Ramos (cell line): ENCODE measurements around the gene ATP1A2.

Experiments used
- in situ Hi-C: fragments of 300-500 bp; cut with MboI; formaldehyde crosslinking; loops from one replicate; pipeline ENCODE4 v1.14.3; 2022; ENCODE audit warnings: low sequenced_read_pairs; ENCODE audit not compliant: unreplicated experiment

Gene ATP1A2

DNA sequence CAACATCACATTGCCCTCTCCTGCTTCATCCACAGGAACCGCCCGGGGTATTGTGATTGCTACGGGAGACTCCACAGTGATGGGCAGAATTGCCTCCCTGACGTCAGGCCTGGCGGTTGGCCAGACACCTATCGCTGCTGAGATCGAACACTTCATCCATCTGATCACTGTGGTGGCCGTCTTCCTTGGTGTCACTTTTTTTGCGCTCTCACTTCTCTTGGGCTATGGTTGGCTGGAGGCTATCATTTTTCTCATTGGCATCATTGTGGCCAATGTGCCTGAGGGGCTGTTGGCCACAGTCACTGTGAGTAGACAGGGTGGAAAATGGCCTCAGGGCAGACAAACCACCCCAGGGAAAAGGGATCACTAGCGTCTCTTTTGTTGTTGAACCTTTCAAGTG, 48.6 kb downstream of the ATP1A2 start:
- in situ Hi-C loops = no loop called here

DNA sequence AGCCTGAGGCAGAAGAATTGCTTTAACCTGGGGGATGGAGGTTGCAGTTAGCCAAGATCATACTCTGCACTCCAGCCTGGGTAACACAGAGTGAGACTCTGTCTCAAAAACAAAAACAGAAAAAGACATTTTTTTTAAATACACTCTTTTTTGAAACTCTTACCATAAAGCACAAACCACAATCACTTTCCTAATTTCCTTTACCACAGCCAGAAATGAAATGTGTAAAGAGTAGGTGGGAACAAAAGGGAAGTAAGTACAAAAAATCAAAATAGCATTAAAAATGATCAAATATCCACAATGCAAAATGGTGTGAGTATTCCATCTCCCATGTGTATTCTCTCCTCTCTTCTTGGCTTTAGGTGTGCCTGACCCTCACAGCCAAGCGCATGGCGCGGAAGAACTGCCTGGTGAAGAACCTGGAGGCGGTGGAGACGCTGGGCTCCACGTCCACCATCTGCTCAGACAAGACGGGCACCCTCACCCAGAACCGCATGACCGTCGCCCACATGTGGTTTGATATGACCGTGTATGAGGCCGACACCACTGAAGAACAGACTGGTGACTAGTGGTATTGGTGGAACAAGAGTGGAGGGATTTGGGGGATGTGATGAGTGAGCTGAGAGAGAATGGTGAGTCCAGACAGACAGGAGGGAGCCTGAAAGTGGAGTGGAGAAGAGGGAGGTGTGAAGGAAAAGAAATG, 50.8 kb downstream of the ATP1A2 start:
- in situ Hi-C loops = no loop called here

GRCh38 chr1:160167056-160167455, 51.5 kb downstream of the ATP1A2 start:
- in situ Hi-C loops = no loop called here

GRCh38 chr1:160167580-160167979, 52.0 kb downstream of the ATP1A2 start:
- in situ Hi-C loops = no loop called here

DNA sequence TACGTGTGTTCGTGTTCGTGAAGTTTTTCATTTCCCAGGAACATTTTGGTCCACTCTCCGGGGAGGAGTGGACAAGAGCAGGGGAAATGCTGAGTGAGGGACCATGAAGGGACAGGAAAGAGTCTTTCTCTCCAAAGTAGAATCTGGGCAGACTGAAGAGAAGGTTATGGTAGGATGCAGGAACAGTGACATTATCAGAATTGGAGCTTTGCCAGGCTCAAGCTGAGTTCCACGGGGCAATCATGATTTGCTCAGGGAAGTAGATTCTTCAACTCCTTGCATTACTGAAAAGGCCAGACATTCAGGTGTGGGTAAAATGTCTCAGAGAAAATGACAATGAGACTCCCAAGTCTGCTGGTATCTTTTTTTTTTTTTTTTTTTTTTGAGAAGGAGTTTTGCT, 52.5 kb downstream of the ATP1A2 start:
- in situ Hi-C loops = no loop called here

- in situ Hi-C loops = no loop called here
Observed at GRCh38 chr1:160168609-160169369, 53.2 kb downstream of the ATP1A2 start.

DNA sequence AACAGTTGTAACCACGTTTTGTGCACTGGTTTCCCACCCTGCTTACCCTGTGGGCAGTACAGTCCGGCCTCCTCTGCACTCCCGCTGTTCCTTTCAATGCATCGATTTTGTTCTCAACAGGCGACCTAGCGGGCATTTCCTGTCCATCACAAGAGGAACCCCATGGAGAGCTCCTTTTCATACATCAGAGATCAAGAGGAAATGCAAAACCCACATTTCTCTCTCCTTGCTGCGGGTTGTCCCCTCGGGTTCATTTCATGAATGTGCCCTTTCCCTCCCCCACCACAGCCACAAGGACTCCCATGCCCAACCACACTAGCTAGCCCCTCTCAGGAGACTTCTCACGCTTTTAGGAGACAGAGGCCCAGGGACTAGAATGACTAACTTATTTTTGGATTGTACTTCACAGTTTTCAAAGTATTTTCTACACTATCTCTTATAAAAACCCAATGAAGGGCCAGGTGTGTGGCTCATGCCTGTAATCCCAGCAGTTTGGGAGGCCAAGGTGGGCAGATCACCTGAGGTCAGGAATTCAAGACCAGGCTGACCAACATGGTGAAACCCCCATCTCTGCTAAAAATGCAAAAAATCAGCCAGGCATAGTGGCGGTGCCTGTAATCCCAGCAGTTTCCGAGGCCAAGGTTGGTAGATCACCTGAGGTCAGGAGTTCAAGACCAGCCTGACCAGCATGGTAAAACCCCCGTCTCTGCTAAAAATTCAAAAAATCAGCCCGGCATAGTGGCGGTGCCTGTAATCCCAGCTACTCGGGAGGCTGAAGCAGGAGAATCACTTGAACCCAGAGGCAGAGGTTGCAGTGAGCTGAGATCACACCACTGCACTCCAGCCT, 54.2 kb downstream of the ATP1A2 start:
- in situ Hi-C loops = no loop called here

DNA sequence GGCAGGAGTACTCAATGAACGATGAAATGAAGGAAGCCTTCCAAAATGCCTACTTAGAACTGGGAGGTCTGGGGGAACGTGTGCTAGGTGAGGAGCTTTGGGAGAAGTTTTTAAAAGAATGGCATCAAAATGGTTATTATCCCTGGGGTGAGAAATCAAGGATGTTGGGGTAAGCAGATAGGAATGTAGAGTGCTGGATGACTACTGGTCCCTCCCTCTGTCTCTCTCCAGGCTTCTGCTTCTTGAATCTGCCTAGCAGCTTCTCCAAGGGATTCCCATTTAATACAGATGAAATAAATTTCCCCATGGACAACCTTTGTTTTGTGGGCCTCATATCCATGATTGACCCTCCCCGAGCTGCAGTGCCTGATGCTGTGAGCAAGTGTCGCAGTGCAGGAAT, 55.8 kb downstream of the ATP1A2 start:
- in situ Hi-C loops = no loop called here

- in situ Hi-C loops = no loop called here
Observed at GRCh38 chr1:160171980-160172379, 56.4 kb downstream of the ATP1A2 start.

DNA sequence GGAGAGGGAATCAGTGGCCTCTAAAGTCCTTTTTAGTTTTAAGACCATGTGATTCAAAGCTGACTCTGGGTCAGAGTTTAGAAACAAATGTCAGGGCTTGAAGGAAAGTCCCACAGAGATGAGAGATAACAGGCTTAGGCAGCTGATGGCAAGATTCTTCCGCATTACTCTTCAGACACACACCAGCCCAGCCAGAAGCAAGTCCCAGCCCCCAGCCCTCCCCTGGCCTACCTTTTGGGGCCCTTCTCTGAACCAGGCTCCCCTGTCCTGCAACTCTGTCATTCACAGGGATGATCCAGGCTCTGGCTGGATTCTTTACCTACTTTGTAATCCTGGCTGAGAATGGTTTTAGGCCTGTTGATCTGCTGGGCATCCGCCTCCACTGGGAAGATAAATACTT, 61.7 kb downstream of the ATP1A2 start:
- in situ Hi-C loops = no loop called here

DNA sequence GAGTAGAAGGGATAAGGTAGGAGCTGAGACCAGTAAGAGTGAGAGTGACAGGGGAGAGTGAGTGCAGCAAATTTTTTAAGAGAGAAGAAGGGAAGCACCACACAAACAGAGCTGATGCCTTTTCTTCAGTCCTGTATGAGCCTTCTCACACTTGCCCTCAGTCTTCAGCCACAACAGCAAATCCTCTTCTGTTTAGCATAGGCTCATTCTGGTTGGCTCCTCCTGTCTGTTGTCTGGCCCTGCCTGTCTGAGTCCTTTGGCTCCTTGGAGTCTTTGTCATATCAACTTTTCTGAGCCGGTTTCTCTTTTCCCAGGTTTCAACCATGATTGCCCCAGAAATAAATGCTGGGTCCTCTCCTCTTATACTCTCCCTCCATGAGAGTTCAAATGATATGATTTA, 62.1 kb downstream of the ATP1A2 start:
- in situ Hi-C loops = no loop called here

GRCh38 chr1:160178731-160179130, 63.2 kb downstream of the ATP1A2 start:
- in situ Hi-C loops = no loop called here

DNA sequence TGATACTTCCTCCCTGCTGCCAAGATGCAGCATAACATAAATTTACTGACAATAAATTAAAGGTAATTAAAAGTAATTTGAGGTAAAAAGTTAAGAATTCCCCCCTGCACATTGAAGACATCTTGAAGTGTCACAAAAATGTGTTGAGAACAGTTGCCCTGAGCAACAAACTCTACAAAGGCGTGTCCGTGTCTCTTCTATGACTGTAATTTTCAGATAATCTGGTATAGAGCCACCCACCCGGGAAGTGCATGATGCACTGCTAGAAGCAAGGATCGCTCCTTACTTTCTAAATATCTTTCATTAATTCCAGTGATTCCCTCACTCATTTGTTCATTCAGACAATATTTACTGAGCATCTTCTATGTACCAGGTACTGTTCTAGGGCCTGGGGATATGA, 63.8 kb downstream of the ATP1A2 start:
- in situ Hi-C loops = no loop called here

DNA sequence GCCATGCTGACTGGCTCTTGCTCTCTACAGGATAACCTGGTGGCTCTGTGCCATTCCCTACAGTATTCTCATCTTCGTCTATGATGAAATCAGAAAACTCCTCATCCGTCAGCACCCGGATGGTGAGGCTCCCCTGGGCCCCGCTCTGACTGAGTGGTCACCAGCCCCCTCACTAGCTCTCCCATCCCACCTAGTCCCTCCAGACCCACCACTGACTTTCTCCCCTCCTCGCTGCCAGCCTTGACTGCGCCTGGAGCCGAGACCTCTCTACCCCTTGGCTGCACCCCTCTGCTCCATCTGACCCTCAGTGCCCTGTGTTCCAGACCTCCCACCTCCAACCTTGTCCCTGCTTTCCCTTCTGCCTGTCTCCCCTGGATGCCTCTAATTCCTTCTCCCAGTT, 70.7 kb downstream of the ATP1A2 start:
- in situ Hi-C loops = no loop called here

DNA sequence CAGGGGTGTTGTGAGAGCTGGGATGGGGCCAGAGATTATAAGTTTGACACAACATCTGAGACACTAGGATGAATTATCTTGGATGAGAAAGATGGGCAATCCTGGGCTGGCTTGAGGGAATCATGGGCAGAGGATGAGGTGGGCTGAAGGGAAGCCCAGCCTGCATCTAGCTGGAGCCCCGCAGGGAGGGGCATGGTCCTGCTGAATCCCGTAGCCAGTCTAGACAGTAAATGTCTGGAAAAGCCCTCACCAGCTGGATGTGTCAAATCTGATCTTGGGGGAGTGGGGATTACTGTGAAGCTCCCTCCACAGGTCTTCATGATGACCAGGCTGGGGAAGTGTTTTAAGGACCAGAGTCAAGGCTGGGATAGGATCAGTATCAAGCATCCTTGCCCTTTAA, 71.2 kb downstream of the ATP1A2 start:
- in situ Hi-C loops = no loop called here

DNA sequence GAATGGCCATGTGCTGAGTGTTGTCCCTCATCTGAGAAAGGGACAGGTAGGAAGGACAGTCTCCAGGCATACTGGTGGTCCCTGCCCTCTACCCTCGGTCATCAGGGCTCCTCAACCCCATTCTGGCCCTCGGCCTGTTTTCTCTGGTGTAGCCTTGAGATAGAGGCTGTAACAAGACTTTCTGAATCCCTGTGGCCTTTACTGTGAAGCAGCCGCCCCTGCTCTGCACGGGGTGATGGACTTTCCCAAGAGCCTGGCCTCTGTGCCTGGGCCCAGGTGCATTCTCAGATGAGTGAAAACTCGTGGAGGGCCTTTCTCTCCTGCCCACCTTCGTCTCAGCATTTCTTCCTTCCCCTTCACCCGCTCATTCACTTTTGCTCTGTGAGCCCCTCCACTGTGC, 71.8 kb downstream of the ATP1A2 start:
- in situ Hi-C loops = no loop called here

GRCh38 chr1:160188341-160188740, 72.8 kb downstream of the ATP1A2 start:
- in situ Hi-C loops = no loop called here

DNA sequence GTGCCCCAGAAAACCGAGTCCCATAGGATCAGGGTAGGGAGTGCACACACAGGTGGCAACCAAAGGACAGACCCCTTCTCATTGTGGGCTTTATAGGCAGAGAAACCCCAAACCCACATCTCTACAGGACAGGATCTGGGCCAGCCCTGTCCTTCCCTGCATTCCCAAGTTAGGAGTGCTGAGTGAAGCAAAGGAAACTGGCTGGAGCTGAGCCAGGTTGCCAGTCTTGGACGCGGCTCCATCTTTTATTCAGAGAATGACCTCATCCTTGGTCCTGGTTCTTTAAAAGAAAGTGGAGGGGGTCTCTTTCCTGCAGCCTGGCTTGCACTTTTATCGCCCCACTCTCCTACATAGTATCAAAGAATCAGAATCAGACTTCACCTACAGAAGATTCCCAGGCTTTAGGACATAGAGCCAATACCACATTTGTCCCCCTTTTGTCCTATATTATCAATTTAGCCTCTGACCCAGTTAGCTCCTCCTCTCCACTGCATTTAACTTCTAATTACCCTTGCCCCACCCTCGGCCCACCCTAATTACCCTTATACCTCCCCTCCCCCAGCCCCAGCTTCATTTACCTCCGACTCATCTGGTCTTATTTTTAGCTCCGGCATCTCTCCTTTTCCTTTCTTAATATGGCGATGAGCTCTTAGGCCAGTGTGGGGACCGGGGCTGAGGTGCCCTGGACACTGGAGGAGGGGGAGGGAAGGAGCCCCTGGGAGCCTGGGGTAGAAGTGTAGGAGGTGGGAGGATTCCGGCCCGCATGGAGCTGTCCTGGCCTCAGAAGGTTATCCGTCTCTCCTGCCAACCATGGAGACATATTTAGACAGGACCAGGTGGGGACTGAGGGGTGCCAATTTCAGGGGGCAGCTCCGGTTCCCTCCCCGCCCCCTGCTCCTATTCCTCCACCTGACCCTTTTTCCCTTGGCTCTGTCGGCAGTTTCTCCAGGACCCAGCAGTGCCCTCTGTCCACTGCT, 74.4 kb downstream of the ATP1A2 start, which contains the start of gene CASQ1:
TSS of gene CASQ1 (plus strand) at position 927 of the 977 bp plus-strand sequence. CDS start 177 bp downstream, outside the sequence.
- in situ Hi-C loops = loop anchor here (5.0 to 10.0 kb wide), 3 partner anchors 102 to 425 kb away; no protein-coding TSS in a partner anchor

DNA sequence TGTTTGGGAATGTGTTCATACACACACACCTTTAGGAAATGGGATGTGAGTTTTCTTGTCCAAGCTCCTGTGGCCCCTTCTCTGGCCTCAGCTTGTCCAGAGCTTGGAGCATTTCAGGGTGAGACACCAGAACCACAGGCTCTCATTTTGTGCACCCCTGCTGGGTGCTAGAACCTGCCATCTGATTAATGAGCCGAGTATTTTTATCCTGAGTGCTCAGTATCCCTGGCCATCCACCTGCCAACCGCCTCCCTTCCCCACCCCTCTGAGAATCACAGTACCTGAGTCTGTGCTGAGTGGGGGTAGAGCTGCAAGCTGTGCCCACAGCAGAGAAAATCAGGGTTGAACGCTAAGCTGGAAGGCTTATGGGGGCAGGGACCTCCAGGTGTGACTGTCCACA, 76.2 kb downstream of the ATP1A2 start:
- in situ Hi-C loops = loop anchor here (5.0 to 10.0 kb wide), 3 partner anchors 101 to 423 kb away; no protein-coding TSS in a partner anchor
